Breast epithelium (tissue), 4 donors: Measurements from ENCODE around the gene HNRNPUL2. TPM values are rescaled to one million over a fixed set of nuclear protein-coding genes. Genes with fewer than 3 reads are reported as not detected.
"Not testable (repeated sequence)": the region's sequence is repeated elsewhere in the genome, so short reads cannot be mapped to it uniquely, and the experiment has no call there.

ENCODE experiments used
- DNase-seq, 2 donors: peaks; one replicate each; pipeline ENCODE4 v3.0.0-alpha.2; 2019; ENCODE audit warnings: low spot score in 2 of 2
- H3K27ac ChIP-seq, 2 donors: fragments of 200-600 bp; sonication (generic) in 1 of 2; one replicate each; pipeline ENCODE4 v1.5.1; 2016 to 2019; ENCODE audit warnings: mild to moderate bottlenecking in 1 of 2
- H3K27me3 ChIP-seq, 2 donors: fragments of 200-600 bp; sonication (generic) in 1 of 2; one replicate each; pipeline versions ENCODE4 v1.5.1 to v1.6.0; 2017 to 2019; ENCODE audit warnings: control low read depth in 1 of 2, mild to moderate bottlenecking in 1 of 2
- H3K36me3 ChIP-seq: fragments of 200-600 bp; one replicate; pipeline ENCODE4 v1.5.1; 2019
- H3K4me1 ChIP-seq, 2 donors: fragments of 200-600 bp; sonication (generic); one replicate each; pipeline ENCODE4 v1.5.1; 2016 to 2019; ENCODE audit warnings: control low read depth in 1 of 2
- H3K4me3 ChIP-seq, 3 donors: fragments of 200-600 bp; sonication (generic); 1 replicate in 2 of 3; 2 replicates in 1 of 3; pipeline ENCODE4 v1.5.1; 2016 to 2019; ENCODE audit warnings: mild to moderate bottlenecking in 3 of 3, moderate library complexity in 2 of 3
- H3K9me3 ChIP-seq, 2 donors: fragments of 200-600 bp; sonication (generic) in 1 of 2; one replicate each; pipeline ENCODE4 v1.5.1; 2016 to 2019; ENCODE audit warnings: control low read depth in 1 of 2
- CTCF ChIP-seq, 3 donors: fragments of 450-650 bp; IDR thresholded peaks; one replicate each; pipeline ENCODE4 v1.5.1; 2016 to 2017; ENCODE audit warnings: antibody characterized with exemption in 3 of 3, mild to moderate bottlenecking in 3 of 3, moderate library complexity in 3 of 3
- POLR2A ChIP-seq: fragments of 450-650 bp; IDR thresholded peaks from one replicate; pipeline ENCODE4 v1.6.1; 2016; ENCODE audit warnings: antibody characterized with exemption, mild to moderate bottlenecking, moderate library complexity
- POLR2AphosphoS5 ChIP-seq, 3 donors: sonication (generic); formaldehyde crosslinking; IDR thresholded peaks; one replicate each; pipeline ENCODE4 v1.6.1; 2017; ENCODE audit warnings: antibody characterized with exemption in 3 of 3
- intact Hi-C: fragments of 100-400 bp; cut with DNase I; formaldehyde crosslinking; loops from one replicate; pipeline ENCODE4 v1.15.1; 2023; ENCODE audit warnings: low total_unique reads
- total RNA-seq, 3 donors: library from RNA; depleted of rRNA; stranded (reverse); fragments of >200 nt; gene quantifications; one replicate each; pipeline ENCODE4 v1.1.0, GENCODE V29; 2016

The HNRNPUL2 gene
- total RNA-seq, 3 donors from 2014 or later, result 22.3 to 24.5 (median 23.6) TPM

- intact Hi-C loops, result loop anchor here (1.0 kb wide), 1 partner anchor 22 kb away; the partner anchor contains the start of gene LBHD1
- H3K4me1 ChIP-seq, result no peaks in the 10 kb centered on the region
- no peaks in the 10 kb centered on the region for H3K36me3 ChIP-seq
- no peaks in the 10 kb centered on the region for H3K9me3 ChIP-seq
- TF ChIP-seq CTCF (IDR thresholded peaks at IDR 0.05), result peak; percentile 45 to 72 (median 62)
- TF ChIP-seq POLR2AphosphoS5 (IDR thresholded peaks at IDR 0.05), result peak in 1 of 3 donors; percentile 23
- no peak for TF ChIP-seq POLR2A
- DNase-seq, result peak; percentile 66 to 68
- no peaks in the 10 kb centered on the region for H3K27me3 ChIP-seq
- H3K4me3 ChIP-seq, result no peak overlapping the region
- H3K27ac ChIP-seq, result peak overlapping the region in 1 of 2 donors; percentile 38
Measured at GRCh38 chr11:62694455-62695167, 32.6 kb downstream of the HNRNPUL2 start.

- intact Hi-C loops, result loop anchor here (1.0 kb wide), 1 partner anchor 21 kb away; the partner anchor contains the start of gene LBHD1
Measured at GRCh38 chr11:62693624-62694023, 33.6 kb downstream of the HNRNPUL2 start.

GRCh38 chr11:62689421-62690183 lies 37.7 kb downstream of the HNRNPUL2 start, which contains the start of gene LRRN4CL:
TSS of gene LRRN4CL (minus strand) at chr11:62689530. CDS start at chr11:62688508, 1,022 bp downstream.
- Histone ChIP-seq H3K27ac (peak within 1 kb of the TSS; percentile 43 to 91), H3K9me3 (no peaks in the 10 kb centered on the region), H3K36me3 (no peaks in the 10 kb centered on the region), H3K4me1 (no peaks in the 10 kb centered on the region), H3K4me3 (peak within 1 kb of the TSS; percentile 35 to 56 (median 38)), H3K27me3 (no peaks in the 10 kb centered on the region)
- intact Hi-C loops, result no loop called here
- peak in 1 of 2 donors; percentile 53 for DNase-seq
- TF ChIP-seq POLR2A, result no peak
- TF ChIP-seq POLR2AphosphoS5 (IDR thresholded peaks at IDR 0.05), result peak; percentile 30 to 99 (median 52)

More at GRCh38 chr11:62693624-62694023, 33.6 kb downstream of the HNRNPUL2 start:
- H3K9me3 ChIP-seq, H3K36me3 ChIP-seq, H3K27ac ChIP-seq, H3K4me1 ChIP-seq, H3K27me3 ChIP-seq, H3K4me3 ChIP-seq, DNase-seq: not testable (repeated sequence)

- Histone ChIP-seq H3K4me3 (peak overlapping the region; percentile 35 to 56 (median 38)), H3K27ac (peak overlapping the region; percentile 40 to 82), H3K9me3 (no peaks in the 10 kb centered on the region), H3K36me3 (no peaks in the 10 kb centered on the region), H3K4me1 (no peaks in the 10 kb centered on the region), H3K27me3 (no peaks in the 10 kb centered on the region)
- TF ChIP-seq CTCF (IDR thresholded peaks at IDR 0.05), result no peak
- TF ChIP-seq POLR2AphosphoS5 (IDR thresholded peaks at IDR 0.05), result no peak
- no peak for TF ChIP-seq POLR2A
- intact Hi-C loops, result no loop called here
- no peak for DNase-seq
Measured at GRCh38 chr11:62688491-62688890, 38.8 kb downstream of the HNRNPUL2 start.

GRCh38 chr11:62687508-62688396 lies 39.5 kb downstream of the HNRNPUL2 start:
- no peaks in the 10 kb centered on the region for H3K36me3 ChIP-seq
- DNase-seq, result no peak
- peak overlapping the region; percentile 40 to 82 for H3K27ac ChIP-seq
- H3K27me3 ChIP-seq, result no peaks in the 10 kb centered on the region
- TF ChIP-seq POLR2A, result no peak
- no peak for TF ChIP-seq POLR2AphosphoS5 (IDR thresholded peaks at IDR 0.05)
- TF ChIP-seq CTCF (IDR thresholded peaks at IDR 0.05), result no peak
- H3K4me3 ChIP-seq, result peak overlapping the region; percentile 35 to 56 (median 38)
- intact Hi-C loops, result no loop called here
- no peaks in the 10 kb centered on the region for H3K9me3 ChIP-seq
- H3K4me1 ChIP-seq, result no peaks in the 10 kb centered on the region
